M059J (cell line): Measurements from ENCODE around the gene TM7SF3. TPM values are rescaled to one million over a fixed set of nuclear protein-coding genes. Genes with fewer than 3 reads are reported as not detected.

Source experiments
- DNase-seq: peaks from one replicate; pipeline ENCODE4 v3.0.0-alpha.2; 2012; ENCODE audit warnings: low read depth
- total RNA-seq: library from RNA; depleted of rRNA; stranded (reverse); fragments of >200 nt; shearing (Covaris generic); gene quantifications from 2 replicates; pipeline ENCODE4 v1.2.3, GENCODE V29; 2014; rRNA removed

TM7SF3 gene
- total RNA-seq, 1 experiment from 2014 or later, result 93.5 TPM

DNA sequence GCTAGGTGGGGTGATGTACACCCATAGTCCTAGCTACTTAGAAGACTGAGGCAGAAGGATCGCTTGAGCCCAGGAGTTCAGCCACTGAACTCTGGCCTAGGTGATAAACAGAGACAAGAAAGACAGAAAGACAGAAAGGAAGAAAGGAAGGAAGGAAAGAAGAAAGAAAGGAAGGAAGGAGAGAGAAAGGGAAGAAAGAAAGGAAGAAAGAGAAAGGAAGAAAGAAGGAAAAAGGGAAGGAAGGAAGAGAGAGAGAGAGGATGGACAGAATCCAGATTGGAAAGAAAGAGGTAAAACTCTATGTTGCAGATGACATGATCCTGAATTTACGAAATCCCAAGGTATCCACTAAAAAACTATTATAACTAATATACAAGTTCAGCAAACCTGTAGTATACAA lies 84.6 kb downstream of the TM7SF3 start:
- DNase-seq, result no peak

GRCh38 chr12:26928661-26929060 lies 85.5 kb downstream of the TM7SF3 start:
- no peak for DNase-seq

Other genes with a start within 250 kb of the TM7SF3 start
- 9.6 and 13.6 TPM in 2 replicates for gene ITPR2, start 181.2 kb downstream of the TM7SF3 start, total RNA-seq
- gene INTS13, start 76.4 kb downstream of the TM7SF3 start, total RNA-seq, result 44.3 and 71.4 TPM in 2 replicates
- 46.2 and 63.2 TPM in 2 replicates for gene FGFR1OP2, start 75.9 kb downstream of the TM7SF3 start, total RNA-seq
- 75.7 and 77.8 TPM in 2 replicates for gene MED21, start 8.2 kb upstream of the TM7SF3 start, total RNA-seq
- gene C12orf71, start 68.2 kb upstream of the TM7SF3 start, total RNA-seq, result not detected in 2 replicates
- 13.4 and 23.6 TPM in 2 replicates for gene STK38L, start 229.9 kb upstream of the TM7SF3 start, total RNA-seq